GM18517 (cell line): Measurements from ENCODE around the gene PYCR2.

Experiments
- ATAC-seq: cut with Tn5 transposase; IDR thresholded peaks from one replicate; pipeline ENCODE4 v1.9.1; 2021; ENCODE audit warnings: mild to moderate bottlenecking, moderate library complexity; ENCODE audit not compliant: unreplicated experiment

The PYCR2 gene

DNA sequence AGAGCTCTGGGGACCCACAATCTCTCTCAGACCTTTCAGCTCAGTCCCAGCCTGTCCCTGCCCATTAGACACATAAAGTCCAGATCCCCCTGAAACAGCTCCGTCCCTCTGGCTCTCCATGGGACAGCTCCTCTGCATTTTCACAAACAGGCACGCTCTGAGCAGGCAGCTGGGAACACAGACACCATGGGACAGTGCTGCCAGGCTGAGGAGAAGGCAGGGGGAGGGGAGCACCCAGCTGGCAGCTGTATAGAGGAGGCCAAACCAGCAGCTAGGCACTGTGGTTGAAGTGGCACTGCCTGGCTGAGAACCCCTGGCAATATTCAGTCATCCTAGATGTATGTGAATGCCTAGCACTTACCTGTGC is 43.8 kb downstream of the PYCR2 start:
- ATAC-seq: no peak

DNA sequence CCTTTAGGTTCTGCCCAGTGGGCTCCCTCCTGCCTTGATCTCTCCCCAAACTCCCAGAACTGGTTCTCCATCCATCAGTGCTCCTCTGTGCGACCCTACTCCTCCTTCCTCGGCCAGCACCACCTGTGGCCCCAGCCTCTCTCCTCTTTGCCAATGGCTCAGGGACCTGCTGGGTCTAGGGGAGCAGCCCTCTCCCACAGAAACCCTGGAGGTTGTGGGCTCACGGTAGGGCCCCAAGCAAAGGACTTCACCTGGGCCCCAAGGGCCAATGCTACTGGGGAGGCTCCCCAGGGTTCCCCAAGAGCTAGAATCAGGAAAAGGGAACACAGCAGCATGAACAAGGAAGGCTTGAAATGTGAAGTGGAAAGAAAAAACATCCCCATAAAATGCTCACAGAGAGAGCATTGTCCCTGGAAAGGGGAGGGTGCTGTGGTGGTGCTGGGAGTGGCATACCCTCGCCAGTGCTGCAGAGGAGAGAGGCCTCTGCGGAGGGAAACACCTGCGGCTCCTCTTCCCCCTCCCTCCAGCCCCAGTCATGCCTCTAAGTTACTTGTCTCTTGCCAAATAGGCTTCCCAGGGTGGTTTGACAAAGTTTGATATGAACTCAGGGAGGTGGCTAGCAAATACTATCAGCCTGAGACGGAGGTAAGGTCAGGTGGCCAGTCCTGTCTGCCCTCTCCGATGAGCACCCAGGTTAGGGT is 44.4 kb downstream of the PYCR2 start:
- ATAC-seq: no peak

DNA sequence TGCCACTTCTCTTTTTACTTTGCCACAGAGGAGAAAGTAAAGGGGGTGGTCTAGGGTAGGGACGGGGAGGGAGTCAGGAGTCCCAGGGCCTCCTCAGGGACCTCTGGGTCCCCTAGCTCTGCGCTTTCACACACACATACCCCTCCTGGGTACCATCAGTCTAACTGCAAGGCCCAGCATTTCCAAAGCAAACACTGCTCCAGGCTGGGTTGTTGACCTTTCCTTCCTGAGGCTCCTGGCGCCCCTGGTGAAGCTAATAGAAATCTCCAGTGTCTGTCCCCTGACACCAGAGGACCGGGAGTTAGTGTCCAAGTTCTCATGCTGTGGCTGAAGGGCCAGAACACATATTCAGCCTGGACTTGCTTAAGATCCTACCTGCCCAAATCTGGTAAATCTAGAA is 45.8 kb downstream of the PYCR2 start:
- no peak for ATAC-seq

DNA sequence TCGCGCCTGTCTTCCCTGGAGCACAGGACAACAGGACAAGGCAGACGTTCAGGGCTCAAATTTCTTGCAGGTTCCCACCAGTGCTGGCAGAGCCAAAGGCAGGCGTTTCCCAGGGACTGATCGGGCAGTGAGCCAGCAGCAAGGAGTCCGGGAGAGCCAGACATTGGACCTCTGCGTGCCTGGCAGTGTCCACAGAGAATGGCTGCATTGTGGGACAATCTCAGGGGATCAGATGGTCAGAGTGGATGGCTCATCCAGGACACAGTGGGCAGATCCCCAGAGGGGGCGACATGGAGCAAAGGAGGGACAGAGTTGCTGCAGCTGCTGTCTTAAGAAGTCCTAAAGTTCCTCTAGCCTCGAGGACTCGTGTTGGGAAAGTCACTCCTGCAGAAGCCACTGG is 46.5 kb downstream of the PYCR2 start:
- no peak for ATAC-seq

DNA sequence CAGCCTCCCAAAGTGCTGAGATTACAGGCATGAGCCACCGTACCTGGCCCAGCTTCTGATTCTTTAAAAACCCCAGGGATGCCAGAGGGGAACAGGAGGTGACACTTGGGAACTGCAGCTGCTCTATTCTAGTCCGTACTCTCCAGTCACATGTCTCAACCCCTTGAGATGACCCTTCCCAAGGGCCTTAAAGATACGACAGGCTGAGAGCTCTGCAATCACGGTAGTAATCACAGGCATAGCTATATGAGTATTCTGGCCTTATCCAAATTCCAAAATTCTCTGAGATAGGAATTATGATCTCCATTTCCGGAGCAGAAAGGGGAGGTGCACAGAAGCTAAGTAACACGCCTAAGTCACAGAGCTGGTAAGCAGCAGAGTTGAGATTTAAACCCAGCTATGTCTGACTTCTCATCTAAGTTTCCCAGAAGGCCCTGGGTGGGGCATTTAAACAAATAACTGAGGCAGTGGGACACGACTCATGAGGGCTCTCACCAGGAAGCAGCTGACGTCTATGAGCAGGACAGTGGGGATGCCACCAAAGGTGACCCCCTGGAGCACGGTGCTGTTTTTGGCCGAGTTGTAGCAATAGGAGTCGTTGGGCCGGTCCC is 47.0 kb downstream of the PYCR2 start:
- ATAC-seq: no peak

DNA sequence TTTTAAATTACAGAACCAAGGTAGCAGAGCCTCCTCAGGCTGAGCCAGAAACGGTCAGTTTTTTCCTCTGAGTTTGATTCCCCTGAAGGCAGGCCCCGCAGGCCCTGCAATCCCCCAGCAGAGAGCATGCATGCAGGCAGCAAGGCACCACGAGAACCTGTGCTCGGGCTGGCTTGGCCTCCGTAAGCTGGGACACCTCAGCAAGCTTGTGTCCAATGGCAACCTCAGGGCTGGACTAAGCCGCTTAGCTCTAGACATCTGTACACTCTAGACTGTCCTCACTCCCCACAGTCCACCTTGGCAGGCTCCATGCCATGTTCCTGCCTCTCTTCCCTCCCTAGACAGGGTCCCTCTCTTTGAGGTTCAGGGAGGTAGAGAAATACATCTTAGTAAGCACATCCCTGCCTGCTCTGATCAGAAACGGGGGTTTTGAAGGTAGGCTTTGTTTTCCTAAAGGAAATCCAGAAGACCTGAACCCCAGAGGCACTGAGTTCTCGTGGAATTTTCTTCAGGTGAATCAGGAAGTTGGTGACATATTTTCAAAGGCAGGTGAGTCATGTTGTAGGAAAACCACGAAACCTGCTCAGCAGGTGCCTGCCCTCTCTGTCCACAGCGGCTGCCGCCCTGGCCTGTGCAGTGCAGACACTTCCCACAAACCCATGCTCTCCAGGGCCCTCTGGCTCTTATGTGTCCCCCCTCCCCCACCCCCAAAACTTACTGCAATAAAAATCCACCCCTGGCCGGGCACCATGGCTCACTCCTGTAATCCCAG is 48.8 kb downstream of the PYCR2 start:
- ATAC-seq: no peak

DNA sequence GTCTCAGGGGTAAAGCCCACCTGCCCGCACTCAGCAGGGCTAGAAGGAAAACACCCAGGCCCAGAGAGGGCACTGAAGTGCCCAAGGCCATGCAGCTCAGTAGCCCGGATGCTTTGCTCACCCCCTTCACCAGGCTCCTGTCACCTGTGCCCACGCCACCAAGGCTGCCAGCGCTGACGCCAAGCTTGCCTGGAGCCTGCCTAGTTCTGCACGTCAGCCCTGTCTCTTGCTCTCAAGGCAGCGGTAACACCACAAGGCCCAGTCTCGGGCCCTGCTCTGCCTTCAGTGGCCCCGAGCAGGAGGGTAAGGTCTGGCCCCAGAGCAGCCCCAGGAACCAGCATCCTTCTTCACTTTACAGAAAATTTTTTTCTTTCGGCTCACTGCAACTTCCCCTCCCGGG is 49.6 kb downstream of the PYCR2 start:
- ATAC-seq: no peak

DNA sequence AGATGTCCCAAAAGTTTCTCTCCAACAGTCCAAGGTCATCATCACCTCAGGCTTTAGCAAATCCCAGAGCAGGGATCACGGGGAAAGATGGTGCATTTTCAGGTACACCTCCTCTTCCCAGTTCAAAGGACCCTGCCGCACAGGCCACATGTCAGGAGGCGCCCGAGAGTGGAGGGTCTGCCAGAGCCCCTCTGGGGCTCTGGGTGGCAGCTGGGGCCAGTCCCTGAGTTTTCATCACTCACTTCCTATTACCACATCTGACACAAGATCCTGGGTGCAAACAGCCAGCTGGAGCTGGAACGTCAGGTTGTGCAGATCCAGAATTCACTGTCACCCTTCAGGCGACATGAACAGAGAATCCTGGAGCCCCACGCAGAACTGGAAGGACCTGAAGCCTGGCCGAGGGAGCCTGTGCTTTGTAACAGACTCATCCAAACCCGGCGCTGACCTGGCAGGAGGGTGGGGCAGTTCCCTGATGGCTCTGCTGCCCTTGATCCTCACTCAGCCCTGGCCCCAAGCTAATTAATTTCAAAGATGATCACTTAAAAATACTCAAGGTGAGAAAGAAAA is 50.7 kb downstream of the PYCR2 start:
- ATAC-seq: no peak

DNA sequence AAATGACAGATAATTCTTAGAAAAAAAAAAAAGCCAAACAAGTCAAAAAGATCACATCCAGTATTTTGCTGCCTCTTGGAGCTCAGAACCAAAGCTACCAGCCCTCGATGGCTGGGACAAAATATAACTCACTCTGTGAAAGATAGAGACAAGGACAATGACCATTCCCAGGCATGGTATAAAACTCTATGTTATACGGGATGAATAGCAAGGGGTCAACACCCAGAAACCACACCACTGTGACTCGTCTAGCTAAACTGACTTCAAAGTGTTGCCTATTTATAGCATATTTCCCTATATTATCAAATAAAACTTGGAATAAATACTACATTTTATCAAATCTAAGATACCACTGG is 52.0 kb downstream of the PYCR2 start:
- ATAC-seq: no peak

DNA sequence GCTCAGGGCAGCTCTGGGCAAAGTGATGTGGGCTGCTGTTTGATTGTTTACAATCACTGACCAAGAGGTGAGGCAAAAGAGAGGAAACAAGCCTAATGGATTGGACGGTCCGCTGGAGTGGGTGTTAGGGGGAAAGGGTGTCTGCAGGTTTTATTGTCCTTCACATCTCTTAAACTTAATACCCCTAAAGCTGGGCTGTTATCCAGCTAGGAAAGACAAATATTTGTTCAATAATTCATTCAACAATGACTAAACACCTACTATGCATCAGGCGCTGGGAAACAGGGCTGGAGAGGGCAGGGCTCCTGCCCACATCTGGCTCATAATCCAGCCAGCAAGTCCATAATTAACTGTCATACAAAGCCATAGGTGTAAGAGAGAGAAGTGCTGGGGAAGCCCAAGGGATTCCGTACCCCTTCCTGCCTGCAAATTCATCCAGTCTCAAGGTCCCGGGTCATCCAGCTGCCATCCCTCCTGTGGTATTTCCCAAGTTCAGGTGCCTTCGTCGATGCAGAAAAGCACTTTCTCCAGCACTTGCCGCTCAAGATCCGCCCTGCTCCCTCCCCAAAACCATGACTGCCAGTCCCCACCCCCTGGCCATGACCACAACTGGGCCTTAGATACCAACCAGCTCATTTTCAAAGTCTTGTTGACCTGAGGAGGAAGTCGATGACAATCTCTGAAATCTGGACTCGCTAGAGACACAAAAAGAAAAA is 52.5 kb downstream of the PYCR2 start:
- ATAC-seq: no peak

DNA sequence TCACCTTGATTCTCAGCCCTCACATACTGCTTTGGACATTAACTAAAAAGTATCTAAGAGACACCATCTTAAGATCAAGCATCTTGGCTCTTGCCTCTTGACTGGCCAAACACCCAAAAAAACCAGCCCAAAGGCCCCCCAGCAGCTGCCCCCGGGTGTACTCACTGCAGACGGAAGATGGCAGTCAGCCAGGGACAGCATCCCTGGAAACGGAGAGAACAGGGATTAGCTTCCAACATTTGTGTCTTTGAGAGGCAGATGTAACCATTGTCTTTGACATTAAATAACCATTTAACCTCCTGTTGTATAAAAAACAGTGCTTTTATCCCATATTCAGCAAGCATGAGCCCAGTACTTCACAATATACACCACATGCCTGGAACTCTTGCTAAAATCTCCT is 53.1 kb downstream of the PYCR2 start:
- ATAC-seq: no peak
